GM13977 (cell line): ENCODE data around the gene TMEM178A.

ENCODE experiments used
- DNase-seq: peaks from one replicate; pipeline ENCODE4 v3.0.0; 2012; ENCODE audit warnings: low spot score
- in situ Hi-C: fragments of 300-500 bp; cut with MboI; formaldehyde crosslinking; loops from one replicate; pipeline ENCODE4 v1.12.0; 2022; ENCODE audit warnings: low sequenced_read_pairs, low pct_unique_long_range_greater_than_20kb, mixed read lengths, inconsistent platforms; ENCODE audit not compliant: unreplicated experiment
- TF ChIP-seq, protein P1 (sequence below): IDR thresholded peaks from 2 replicates; pipeline ENCODE4 v1.5.1; 2012; ENCODE audit warnings: mild to moderate bottlenecking, control low read depth; ENCODE audit not compliant: insufficient read depth; ENCODE audit errors: extremely low read depth, missing control alignments

The TMEM178A gene

DNA sequence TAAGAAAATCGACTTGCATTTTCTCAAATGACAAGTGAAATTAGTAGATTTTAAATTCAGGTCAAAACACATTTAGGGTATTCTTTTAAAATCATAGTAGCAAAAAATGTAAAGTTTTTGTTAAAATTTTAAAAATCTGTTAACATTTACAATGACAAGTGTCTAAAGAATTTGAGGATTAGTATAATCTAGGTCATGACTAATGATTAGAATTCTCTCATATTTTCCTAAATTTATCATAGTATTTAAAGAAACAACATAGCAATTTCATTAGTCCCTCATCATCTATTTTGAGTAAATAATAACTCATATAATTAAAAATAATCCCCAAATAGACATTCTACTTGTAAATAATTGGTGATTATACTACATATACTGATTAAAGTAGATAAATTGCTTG is 89.7 kb downstream of the TMEM178A start:
- in situ Hi-C loops = no loop called here

DNA sequence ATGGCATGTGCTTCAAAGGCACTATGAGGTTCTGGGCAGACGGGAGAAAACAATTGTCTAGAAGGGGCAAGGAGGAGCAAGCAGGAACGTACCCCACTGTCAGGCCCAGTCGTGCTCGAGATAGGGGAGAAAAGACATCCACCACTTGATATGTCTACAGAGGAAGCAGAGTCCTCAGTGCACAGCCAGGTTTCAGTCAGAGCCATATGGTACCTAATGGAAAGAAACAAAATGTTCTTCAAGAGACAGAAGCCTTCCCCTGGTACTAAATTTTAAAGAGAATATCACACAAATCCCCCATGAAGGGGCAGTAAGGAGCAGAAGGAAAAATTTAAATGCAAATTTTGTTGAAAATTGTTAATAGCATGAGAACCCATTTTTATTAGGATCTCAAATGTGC is 91.4 kb downstream of the TMEM178A start:
- no peak for DNase-seq
- in situ Hi-C loops = no loop called here
- TF ChIP-seq, protein P1, sequence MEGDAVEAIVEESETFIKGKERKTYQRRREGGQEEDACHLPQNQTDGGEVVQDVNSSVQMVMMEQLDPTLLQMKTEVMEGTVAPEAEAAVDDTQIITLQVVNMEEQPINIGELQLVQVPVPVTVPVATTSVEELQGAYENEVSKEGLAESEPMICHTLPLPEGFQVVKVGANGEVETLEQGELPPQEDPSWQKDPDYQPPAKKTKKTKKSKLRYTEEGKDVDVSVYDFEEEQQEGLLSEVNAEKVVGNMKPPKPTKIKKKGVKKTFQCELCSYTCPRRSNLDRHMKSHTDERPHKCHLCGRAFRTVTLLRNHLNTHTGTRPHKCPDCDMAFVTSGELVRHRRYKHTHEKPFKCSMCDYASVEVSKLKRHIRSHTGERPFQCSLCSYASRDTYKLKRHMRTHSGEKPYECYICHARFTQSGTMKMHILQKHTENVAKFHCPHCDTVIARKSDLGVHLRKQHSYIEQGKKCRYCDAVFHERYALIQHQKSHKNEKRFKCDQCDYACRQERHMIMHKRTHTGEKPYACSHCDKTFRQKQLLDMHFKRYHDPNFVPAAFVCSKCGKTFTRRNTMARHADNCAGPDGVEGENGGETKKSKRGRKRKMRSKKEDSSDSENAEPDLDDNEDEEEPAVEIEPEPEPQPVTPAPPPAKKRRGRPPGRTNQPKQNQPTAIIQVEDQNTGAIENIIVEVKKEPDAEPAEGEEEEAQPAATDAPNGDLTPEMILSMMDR = no peak

More for the DNA sequence above, 89.7 kb downstream of the TMEM178A start:
- TF ChIP-seq, protein P1 = no peak
- no peak for DNase-seq

DNA sequence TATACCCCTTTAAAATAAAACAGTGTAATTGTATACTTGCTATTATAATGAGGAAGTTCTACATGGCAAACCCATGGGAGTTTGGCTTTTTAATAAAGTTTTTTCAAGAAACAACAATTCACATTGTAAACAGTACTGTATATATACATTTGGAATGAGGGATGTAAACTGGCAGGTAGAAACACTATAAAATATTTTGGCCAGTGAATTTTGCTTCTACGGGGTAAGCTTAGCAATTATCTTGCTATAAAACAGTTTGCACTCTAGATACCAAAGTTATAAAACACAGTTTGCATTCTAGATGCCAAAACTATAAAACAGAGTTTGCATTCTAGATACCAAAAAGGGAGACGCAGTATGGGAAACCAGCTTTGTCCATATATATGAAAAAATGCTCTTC is 96.7 kb downstream of the TMEM178A start:
- TF ChIP-seq, protein P1 = no peak
- no peak for DNase-seq
- in situ Hi-C loops = no loop called here
